ENCODE data around the gene WEE1.

GRCh38 chr11:9527481-9528135 is 45.9 kb upstream of the WEE1 start:
- TF ChIP-seq CTCF (IDR thresholded peaks at IDR 0.05; ENCODE audit: poor library complexity) (no peak), EZH2phosphoT487 (IDR thresholded peaks at IDR 0.05; ENCODE audit: low read depth, severe bottlenecking, unreplicated experiment) (no peak)

Data from hepatocyte (in vitro differentiated cells).